ENCODE results near the gene IL36RN.

DNA sequence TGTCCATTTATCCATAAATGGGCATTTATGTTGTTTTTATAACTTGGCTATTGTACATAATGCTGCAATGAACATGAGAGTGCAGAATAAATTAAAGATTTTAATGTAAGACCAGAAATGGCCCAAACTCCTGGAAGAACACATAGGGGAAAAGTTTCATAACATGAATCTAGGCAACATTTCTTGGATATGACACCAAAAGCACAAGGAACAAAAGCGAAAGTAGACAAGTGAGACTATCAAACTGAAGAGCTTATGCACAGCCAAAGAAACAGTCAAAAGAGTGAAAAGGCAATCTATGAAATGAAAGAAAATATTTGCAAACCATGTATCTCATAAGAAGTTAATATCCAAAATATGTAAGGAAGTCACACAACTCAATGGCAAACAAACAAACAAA is 47.9 kb upstream of the IL36RN start:
- TF ChIP-seq, protein P1, sequence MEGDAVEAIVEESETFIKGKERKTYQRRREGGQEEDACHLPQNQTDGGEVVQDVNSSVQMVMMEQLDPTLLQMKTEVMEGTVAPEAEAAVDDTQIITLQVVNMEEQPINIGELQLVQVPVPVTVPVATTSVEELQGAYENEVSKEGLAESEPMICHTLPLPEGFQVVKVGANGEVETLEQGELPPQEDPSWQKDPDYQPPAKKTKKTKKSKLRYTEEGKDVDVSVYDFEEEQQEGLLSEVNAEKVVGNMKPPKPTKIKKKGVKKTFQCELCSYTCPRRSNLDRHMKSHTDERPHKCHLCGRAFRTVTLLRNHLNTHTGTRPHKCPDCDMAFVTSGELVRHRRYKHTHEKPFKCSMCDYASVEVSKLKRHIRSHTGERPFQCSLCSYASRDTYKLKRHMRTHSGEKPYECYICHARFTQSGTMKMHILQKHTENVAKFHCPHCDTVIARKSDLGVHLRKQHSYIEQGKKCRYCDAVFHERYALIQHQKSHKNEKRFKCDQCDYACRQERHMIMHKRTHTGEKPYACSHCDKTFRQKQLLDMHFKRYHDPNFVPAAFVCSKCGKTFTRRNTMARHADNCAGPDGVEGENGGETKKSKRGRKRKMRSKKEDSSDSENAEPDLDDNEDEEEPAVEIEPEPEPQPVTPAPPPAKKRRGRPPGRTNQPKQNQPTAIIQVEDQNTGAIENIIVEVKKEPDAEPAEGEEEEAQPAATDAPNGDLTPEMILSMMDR (conservative IDR thresholded peaks at IDR 0.05; ENCODE audit: low read length): no peak
- no peak for TF ChIP-seq EZH2phosphoT487 (IDR thresholded peaks at IDR 0.05; ENCODE audit: borderline replicate concordance, low read depth, low read length)

Measured in OCI-LY7 (cell line).